Measurements from ENCODE around the gene USP15. TPM values are rescaled to one million over a fixed set of nuclear protein-coding genes. Genes with fewer than 3 reads are reported as not detected.

USP15 gene
- 17.4 and 17.5 TPM in 2 replicates for total RNA-seq (2014; rRNA removed; shearing (Covaris generic))

GRCh38 chr12:62259993-62260732, at the start of gene USP15:
Gene USP15, plus strand, starts transcription at chr12:62260404. Its CDS starts 11 bp downstream, at chr12:62260415.
- DNase-seq (ENCODE audit: low spot score) = peak; percentile 90

- DNase-seq (ENCODE audit: low spot score) = peak; percentile 29
Observed at GRCh38 chr12:62210422-62210821, 49.8 kb upstream of the USP15 start.

- DNase-seq (ENCODE audit: low spot score) = no peak
Observed at GRCh38 chr12:62211510-62211909, 48.7 kb upstream of the USP15 start.

- DNase-seq (ENCODE audit: low spot score) = no peak
Observed at GRCh38 chr12:62214846-62215245, 45.4 kb upstream of the USP15 start.

GRCh38 chr12:62215506-62215905, 44.7 kb upstream of the USP15 start:
- no peak for DNase-seq (ENCODE audit: low spot score)

GRCh38 chr12:62217466-62218194, 42.6 kb upstream of the USP15 start:
- no peak for DNase-seq (ENCODE audit: low spot score)

GRCh38 chr12:62221107-62221506, 39.1 kb upstream of the USP15 start:
- no peak for DNase-seq (ENCODE audit: low spot score)

GRCh38 chr12:62224601-62225000, 35.6 kb upstream of the USP15 start:
- no peak for DNase-seq (ENCODE audit: low spot score)

- no peak for DNase-seq (ENCODE audit: low spot score)
Observed at GRCh38 chr12:62227091-62227490, 33.1 kb upstream of the USP15 start.

GRCh38 chr12:62230652-62231051, 29.6 kb upstream of the USP15 start:
- DNase-seq (ENCODE audit: low spot score) = no peak

- DNase-seq (ENCODE audit: low spot score) = no peak
Observed at GRCh38 chr12:62232143-62232729, 28.0 kb upstream of the USP15 start.

- no peak for DNase-seq (ENCODE audit: low spot score)
Observed at GRCh38 chr12:62233805-62234204, 26.4 kb upstream of the USP15 start.

- DNase-seq (ENCODE audit: low spot score) = no peak
Observed at GRCh38 chr12:62239571-62239970, 20.6 kb upstream of the USP15 start.

- no peak for DNase-seq (ENCODE audit: low spot score)
Observed at GRCh38 chr12:62247281-62248045, 12.7 kb upstream of the USP15 start.

GRCh38 chr12:62248873-62249272, 11.3 kb upstream of the USP15 start:
- DNase-seq (ENCODE audit: low spot score) = no peak

GRCh38 chr12:62249419-62249818, 10.8 kb upstream of the USP15 start:
- no peak for DNase-seq (ENCODE audit: low spot score)

- peak; percentile 11 for DNase-seq (ENCODE audit: low spot score)
Observed at GRCh38 chr12:62250671-62251608, 9.3 kb upstream of the USP15 start.

- DNase-seq (ENCODE audit: low spot score) = no peak
Observed at GRCh38 chr12:62251609-62251958, 8.6 kb upstream of the USP15 start.

GRCh38 chr12:62252576-62252975, 7.6 kb upstream of the USP15 start:
- no peak for DNase-seq (ENCODE audit: low spot score)

GRCh38 chr12:62254967-62255366, 5.2 kb upstream of the USP15 start:
- no peak for DNase-seq (ENCODE audit: low spot score)
